ENCODE results near the gene VPS33A. TPM values are rescaled to one million over a fixed set of nuclear protein-coding genes. Genes with fewer than 3 reads are reported as not detected.

VPS33A gene
- total and polyA plus RNA-seq, 4 donors: 6.4 to 14.9 (median 10.0) TPM

DNA sequence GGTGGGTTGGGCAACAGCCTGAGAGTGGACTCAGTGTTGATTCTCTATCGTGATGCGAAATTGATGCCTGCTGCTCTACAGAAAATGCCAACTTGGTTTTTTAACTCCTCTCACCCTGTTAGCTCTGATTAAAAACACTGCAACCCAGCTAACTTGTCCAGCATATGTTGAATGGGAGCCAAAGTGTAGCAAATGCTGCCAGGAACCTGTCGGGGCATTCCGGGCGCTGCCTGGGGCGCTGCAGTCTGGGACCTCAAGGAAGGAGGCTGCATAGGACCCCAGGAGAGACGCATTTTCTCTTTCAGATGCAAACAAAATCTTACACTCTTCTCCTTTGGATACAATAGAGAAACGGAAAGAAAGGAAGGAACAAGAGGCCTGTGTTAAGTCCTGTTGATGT, 58.9 kb downstream of the VPS33A start:
- no peak for DNase-seq (ENCODE audit: low spot score)
- Histone ChIP-seq H3K27ac (ENCODE audit: low read depth in 1 of 2, low read length in 2 of 2) (no peak overlapping the region), H3K4me3 (ENCODE audit: low read depth in 1 of 3, low read length in 3 of 3) (no peak overlapping the region), H3K9me3 (ENCODE audit: control insufficient read depth in 4 of 4, low read length in 3 of 4) (no peaks in the 10 kb centered on the region), H3K4me1 (ENCODE audit: control insufficient read depth in 4 of 4, insufficient read depth in 4 of 4, low read length in 3 of 4) (peaks cover 9 to 20% (median 12%) of the 10 kb centered on the region in 4 donors), H3K36me3 (ENCODE audit: control insufficient read depth in 4 of 4, insufficient read depth in 3 of 4, low read depth in 1 of 4, low read length in 3 of 4) (peaks cover 11 to 38% (median 27%) of the 10 kb centered on the region in 4 donors), H3K9ac (ENCODE audit: low read depth in 1 of 2, low read length in 2 of 2) (no peak overlapping the region), H3K27me3 (ENCODE audit: control insufficient read depth in 4 of 4, insufficient read depth in 4 of 4, low read length in 3 of 4) (peaks cover 0 to 2% (median under 1%) of the 10 kb centered on the region in 4 donors)
- WGBS: 91% methylated on average over 8 of the region's 8 CpGs
- TF ChIP-seq, protein P1, sequence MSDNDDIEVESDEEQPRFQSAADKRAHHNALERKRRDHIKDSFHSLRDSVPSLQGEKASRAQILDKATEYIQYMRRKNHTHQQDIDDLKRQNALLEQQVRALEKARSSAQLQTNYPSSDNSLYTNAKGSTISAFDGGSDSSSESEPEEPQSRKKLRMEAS (IDR thresholded peaks at IDR 0.05): no peak
- TF ChIP-seq ATF3 (IDR thresholded peaks at IDR 0.05): no peak
- TF ChIP-seq TAF1 (conservative IDR thresholded peaks at IDR 0.05): no peak
- TF ChIP-seq RXRA (IDR thresholded peaks at IDR 0.05): no peak
- TF ChIP-seq GABPA (IDR thresholded peaks at IDR 0.05 in 1 of 2, conservative IDR thresholded peaks at IDR 0.05 in 1 of 2): no peak

GRCh38 chr12:122206976-122207375, 59.3 kb downstream of the VPS33A start:
- Histone ChIP-seq H3K4me3 (ENCODE audit: low read depth in 1 of 3, low read length in 3 of 3) (no peak overlapping the region), H3K27ac (ENCODE audit: low read depth in 1 of 2, low read length in 2 of 2) (no peak overlapping the region), H3K4me1 (ENCODE audit: control insufficient read depth in 4 of 4, insufficient read depth in 4 of 4, low read length in 3 of 4) (peaks cover 9 to 20% (median 12%) of the 10 kb centered on the region in 4 donors), H3K27me3 (ENCODE audit: control insufficient read depth in 4 of 4, insufficient read depth in 4 of 4, low read length in 3 of 4) (peaks cover 0 to 4% (median under 1%) of the 10 kb centered on the region in 4 donors), H3K9me3 (ENCODE audit: control insufficient read depth in 4 of 4, low read length in 3 of 4) (no peaks in the 10 kb centered on the region), H3K36me3 (ENCODE audit: control insufficient read depth in 4 of 4, insufficient read depth in 3 of 4, low read depth in 1 of 4, low read length in 3 of 4) (peaks cover 11 to 35% (median 23%) of the 10 kb centered on the region in 4 donors), H3K9ac (ENCODE audit: low read depth in 1 of 2, low read length in 2 of 2) (no peak overlapping the region)
- no peak for TF ChIP-seq NR2F2 (IDR thresholded peaks at IDR 0.05)
- TF ChIP-seq FOXA2 (IDR thresholded peaks at IDR 0.05): no peak
- no peak for TF ChIP-seq RXRA (IDR thresholded peaks at IDR 0.05)
- TF ChIP-seq, protein P2, sequence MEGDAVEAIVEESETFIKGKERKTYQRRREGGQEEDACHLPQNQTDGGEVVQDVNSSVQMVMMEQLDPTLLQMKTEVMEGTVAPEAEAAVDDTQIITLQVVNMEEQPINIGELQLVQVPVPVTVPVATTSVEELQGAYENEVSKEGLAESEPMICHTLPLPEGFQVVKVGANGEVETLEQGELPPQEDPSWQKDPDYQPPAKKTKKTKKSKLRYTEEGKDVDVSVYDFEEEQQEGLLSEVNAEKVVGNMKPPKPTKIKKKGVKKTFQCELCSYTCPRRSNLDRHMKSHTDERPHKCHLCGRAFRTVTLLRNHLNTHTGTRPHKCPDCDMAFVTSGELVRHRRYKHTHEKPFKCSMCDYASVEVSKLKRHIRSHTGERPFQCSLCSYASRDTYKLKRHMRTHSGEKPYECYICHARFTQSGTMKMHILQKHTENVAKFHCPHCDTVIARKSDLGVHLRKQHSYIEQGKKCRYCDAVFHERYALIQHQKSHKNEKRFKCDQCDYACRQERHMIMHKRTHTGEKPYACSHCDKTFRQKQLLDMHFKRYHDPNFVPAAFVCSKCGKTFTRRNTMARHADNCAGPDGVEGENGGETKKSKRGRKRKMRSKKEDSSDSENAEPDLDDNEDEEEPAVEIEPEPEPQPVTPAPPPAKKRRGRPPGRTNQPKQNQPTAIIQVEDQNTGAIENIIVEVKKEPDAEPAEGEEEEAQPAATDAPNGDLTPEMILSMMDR (IDR thresholded peaks at IDR 0.05; ENCODE audit: low read depth, low read length, missing input control): no peak
- TF ChIP-seq RAD21 (IDR thresholded peaks at IDR 0.05): no peak
- TF ChIP-seq, protein P1 (IDR thresholded peaks at IDR 0.05): no peak
- TF ChIP-seq YY1 (IDR thresholded peaks at IDR 0.05): no peak
- no peak for TF ChIP-seq FOXA1 (IDR thresholded peaks at IDR 0.05)
- TF ChIP-seq HNF4G (IDR thresholded peaks at IDR 0.05): no peak
- TF ChIP-seq ZBTB33 (IDR thresholded peaks at IDR 0.05): no peak
- TF ChIP-seq, protein P3, sequence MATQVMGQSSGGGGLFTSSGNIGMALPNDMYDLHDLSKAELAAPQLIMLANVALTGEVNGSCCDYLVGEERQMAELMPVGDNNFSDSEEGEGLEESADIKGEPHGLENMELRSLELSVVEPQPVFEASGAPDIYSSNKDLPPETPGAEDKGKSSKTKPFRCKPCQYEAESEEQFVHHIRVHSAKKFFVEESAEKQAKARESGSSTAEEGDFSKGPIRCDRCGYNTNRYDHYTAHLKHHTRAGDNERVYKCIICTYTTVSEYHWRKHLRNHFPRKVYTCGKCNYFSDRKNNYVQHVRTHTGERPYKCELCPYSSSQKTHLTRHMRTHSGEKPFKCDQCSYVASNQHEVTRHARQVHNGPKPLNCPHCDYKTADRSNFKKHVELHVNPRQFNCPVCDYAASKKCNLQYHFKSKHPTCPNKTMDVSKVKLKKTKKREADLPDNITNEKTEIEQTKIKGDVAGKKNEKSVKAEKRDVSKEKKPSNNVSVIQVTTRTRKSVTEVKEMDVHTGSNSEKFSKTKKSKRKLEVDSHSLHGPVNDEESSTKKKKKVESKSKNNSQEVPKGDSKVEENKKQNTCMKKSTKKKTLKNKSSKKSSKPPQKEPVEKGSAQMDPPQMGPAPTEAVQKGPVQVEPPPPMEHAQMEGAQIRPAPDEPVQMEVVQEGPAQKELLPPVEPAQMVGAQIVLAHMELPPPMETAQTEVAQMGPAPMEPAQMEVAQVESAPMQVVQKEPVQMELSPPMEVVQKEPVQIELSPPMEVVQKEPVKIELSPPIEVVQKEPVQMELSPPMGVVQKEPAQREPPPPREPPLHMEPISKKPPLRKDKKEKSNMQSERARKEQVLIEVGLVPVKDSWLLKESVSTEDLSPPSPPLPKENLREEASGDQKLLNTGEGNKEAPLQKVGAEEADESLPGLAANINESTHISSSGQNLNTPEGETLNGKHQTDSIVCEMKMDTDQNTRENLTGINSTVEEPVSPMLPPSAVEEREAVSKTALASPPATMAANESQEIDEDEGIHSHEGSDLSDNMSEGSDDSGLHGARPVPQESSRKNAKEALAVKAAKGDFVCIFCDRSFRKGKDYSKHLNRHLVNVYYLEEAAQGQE (IDR thresholded peaks at IDR 0.05): no peak
- no peak for TF ChIP-seq SP1 (IDR thresholded peaks at IDR 0.05)
- no peak for TF ChIP-seq HNF4A (conservative IDR thresholded peaks at IDR 0.05)
- no peak for TF ChIP-seq EGR1 (IDR thresholded peaks at IDR 0.05; ENCODE audit: low read depth in 2 of 2)
- TF ChIP-seq JUND (IDR thresholded peaks at IDR 0.05): no peak
- TF ChIP-seq ATF3 (IDR thresholded peaks at IDR 0.05): no peak
- no peak for DNase-seq (ENCODE audit: low spot score)
- WGBS: 84% methylated on average over 8 of the region's 8 CpGs
